ENCODE data around the gene THUMPD1.

GRCh38 chr16:20734056-20734455 lies 7.6 kb downstream of the THUMPD1 start:
- TF ChIP-seq CTCF (IDR thresholded peaks at IDR 0.05) (no peak), POLR2A (IDR thresholded peaks at IDR 0.05) (no peak)

Measured in thyroid gland (tissue), 4 donors.